Keratinocyte (primary cell): Measurements from ENCODE around the gene C12orf75. TPM values are rescaled to one million over a fixed set of nuclear protein-coding genes. Genes with fewer than 3 reads are reported as not detected.

Experiments
- DNase-seq: peaks from one replicate; pipeline ENCODE4 v3.0.0-alpha.2; 2011; ENCODE audit warnings: low read depth, missing footprints, low spot score
- FAIRE-seq: peaks from 2 replicates; lab custom pipeline; 2011; peaks lifted over from hg19 to GRCh38; lab: Jason Lieb, UNC
- H2AFZ ChIP-seq: 2 replicates; pipeline ENCODE4 v1.6.0; 2012; ENCODE audit warnings: low read length, control low read depth, inconsistent platforms; ENCODE audit not compliant: control insufficient read depth
- H3K27ac ChIP-seq: 2 replicates; pipeline ENCODE4 v1.5.1; 2011; ENCODE audit warnings: low read length; ENCODE audit not compliant: control insufficient read depth, insufficient read depth
- H3K27me3 ChIP-seq: 3 replicates; pipeline ENCODE4 v1.6.0; 2011; ENCODE audit warnings: low read length; ENCODE audit not compliant: control insufficient read depth, insufficient read depth; ENCODE audit errors: extremely low read depth
- H3K36me3 ChIP-seq, 2 experiments: 2 replicates in 1 of 2; 3 replicates in 1 of 2; pipeline ENCODE4 v1.5.1; 2011; ENCODE audit warnings: low read length in 2 of 2, mild to moderate bottlenecking in 1 of 2; ENCODE audit not compliant: control insufficient read depth in 2 of 2, insufficient read depth in 2 of 2; ENCODE audit errors: extremely low read depth in 1 of 2
- H3K4me1 ChIP-seq: 3 replicates; pipeline ENCODE4 v1.5.1; 2011; ENCODE audit warnings: low read length; ENCODE audit not compliant: control insufficient read depth, insufficient read depth; ENCODE audit errors: extremely low read depth
- H3K4me2 ChIP-seq: 3 replicates; pipeline ENCODE4 v1.6.0; 2011; ENCODE audit warnings: low read depth, low read length; ENCODE audit not compliant: control insufficient read depth, insufficient read depth; ENCODE audit errors: extremely low read depth
- H3K4me3 ChIP-seq, 3 experiments: fragments of 200-600 bp in 1 of 3; sonication (generic) in 1 of 3; 2 replicates in 2 of 3; 3 replicates in 1 of 3; pipeline ENCODE4 v1.5.1; 2011 to 2016; ENCODE audit warnings: low read length in 3 of 3, mild to moderate bottlenecking in 3 of 3, control low read depth in 2 of 3, inconsistent platforms in 1 of 3, low read depth in 1 of 3, mixed read lengths in 1 of 3, mixed run types in 1 of 3, moderate library complexity in 1 of 3; ENCODE audit not compliant: control insufficient read depth in 2 of 3, insufficient read depth in 2 of 3; ENCODE audit errors: extremely low read depth in 1 of 3
- H3K79me2 ChIP-seq: 2 replicates; pipeline ENCODE4 v1.6.0; 2012; ENCODE audit warnings: low read length; ENCODE audit not compliant: control insufficient read depth, insufficient read depth
- H3K9ac ChIP-seq: 3 replicates; pipeline ENCODE4 v1.6.0; 2011; ENCODE audit warnings: low read length; ENCODE audit not compliant: control insufficient read depth, insufficient read depth; ENCODE audit errors: extremely low read depth
- H3K9me1 ChIP-seq: 3 replicates; pipeline ENCODE4 v1.6.0; 2011; ENCODE audit warnings: low read length; ENCODE audit not compliant: control insufficient read depth, insufficient read depth; ENCODE audit errors: extremely low read depth
- H3K9me3 ChIP-seq: 2 replicates; pipeline ENCODE4 v1.5.1; 2012; ENCODE audit warnings: low read depth, low read length; ENCODE audit not compliant: control insufficient read depth
- H4K20me1 ChIP-seq: 3 replicates; pipeline ENCODE4 v1.6.0; 2011; ENCODE audit warnings: low read length; ENCODE audit not compliant: control insufficient read depth, insufficient read depth; ENCODE audit errors: extremely low read depth
- CTCF ChIP-seq, 3 experiments: IDR thresholded peaks in 1 of 3; conservative IDR thresholded peaks in 1 of 3; optimal IDR thresholded peaks in 1 of 3; 2 replicates in 2 of 3; 3 replicates in 1 of 3; pipeline versions ENCODE3 to v1.5.1; 2011; ENCODE audit warnings: low read length in 3 of 3, mild to moderate bottlenecking in 3 of 3, moderate library complexity in 2 of 3, control low read depth in 1 of 3, inconsistent platforms in 1 of 3; ENCODE audit not compliant: insufficient read depth in 2 of 3; ENCODE audit errors: extremely low read depth in 1 of 3
- EZH2 ChIP-seq: IDR thresholded peaks from one replicate; pipeline ENCODE4 v1.6.1; 2012; ENCODE audit warnings: inconsistent platforms, mild to moderate bottlenecking, low read length, moderate library complexity
- dilution Hi-C: fragments of 300-500 bp; cut with MboI; formaldehyde crosslinking; loops from one replicate; pipeline ENCODE4 v1.7.0; 2020; ENCODE audit warnings: low sequenced_read_pairs; ENCODE audit not compliant: extremely low pct_ligation_motif_present
- polyA plus RNA-seq, 5 experiments: library from polyadenylated mRNA; depleted of rRNA in 3 of 5; stranded (reverse) in 3 of 5; stranded (forward) in 1 of 5; unstranded in 1 of 5; fragments of >200 nt; gene quantifications; 1 replicate in 1 of 5; 2 replicates in 3 of 5; 3 replicates in 1 of 5; pipeline versions ENCODE4 v1.2.1 to v1.2.3, GENCODE V29; 2011 to 2012; ENCODE audit warnings: missing spikeins in 2 of 5, low read depth in 1 of 5, low replicate concordance in 1 of 5

Gene C12orf75
- polyA plus RNA-seq, 1 donor (not counting 4 experiments of a cell fraction or from before 2014, with no cell fraction given), result 160 TPM

DNA sequence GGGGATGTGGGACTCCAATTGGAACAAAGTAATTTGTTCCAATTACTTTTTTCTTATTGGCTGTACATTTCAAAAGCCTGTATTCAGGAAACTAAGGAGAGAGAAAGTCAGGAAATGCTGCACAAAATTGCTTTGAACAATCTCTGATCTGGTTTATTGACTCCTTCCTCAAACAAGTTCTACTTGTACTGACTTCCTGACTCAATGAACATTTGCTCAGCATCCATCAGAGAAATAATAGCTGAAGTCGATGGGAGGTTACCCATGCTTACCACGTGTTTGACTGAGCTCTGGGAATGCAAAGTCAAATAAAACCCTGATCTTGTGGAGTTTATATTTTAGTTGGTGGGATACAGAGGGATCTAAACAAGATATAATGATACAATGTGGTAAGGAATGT, 15.4 kb upstream of the C12orf75 start:
- dilution Hi-C loops, result no loop called here
- Histone ChIP-seq H3K27ac (peak overlapping the region; percentile 71), H3K9me1 (no peaks in the 10 kb centered on the region), H3K36me3 (no peaks in the 10 kb centered on the region), H4K20me1 (no peaks in the 10 kb centered on the region), H3K9ac (peak overlapping the region; percentile 40), H3K79me2 (no peaks in the 10 kb centered on the region), H3K4me3 (no peak overlapping the region), H3K27me3 (no peaks in the 10 kb centered on the region), H3K9me3 (no peaks in the 10 kb centered on the region), H3K4me1 (peaks cover 29% of the 10 kb centered on the region), H3K4me2 (no peak overlapping the region), H2AFZ (no peak overlapping the region)
- no peak for TF ChIP-seq EZH2
- TF ChIP-seq CTCF (optimal IDR thresholded peaks at IDR 0.05 in 1 of 3, IDR thresholded peaks at IDR 0.05 in 1 of 3, conservative IDR thresholded peaks at IDR 0.05 in 1 of 3; ENCODE audit: extremely low read depth in 1 of 3, insufficient read depth in 2 of 3, low read length in 3 of 3), result no peak
- no peak for DNase-seq
- no peak for FAIRE-seq

GRCh38 chr12:105315726-105316125, 14.8 kb upstream of the C12orf75 start:
- DNase-seq, result no peak
- peak; percentile 95 for FAIRE-seq
- H3K79me2 ChIP-seq, result no peaks in the 10 kb centered on the region
- dilution Hi-C loops, result no loop called here
- H3K36me3 ChIP-seq, result no peaks in the 10 kb centered on the region
- no peaks in the 10 kb centered on the region for H3K9me3 ChIP-seq
- no peaks in the 10 kb centered on the region for H3K9me1 ChIP-seq
- H3K4me2 ChIP-seq, result peak overlapping the region; percentile 40
- peak overlapping the region; percentile 71 for H3K27ac ChIP-seq
- peak overlapping the region; percentile 89 for H2AFZ ChIP-seq
- no peaks in the 10 kb centered on the region for H4K20me1 ChIP-seq
- H3K27me3 ChIP-seq, result no peaks in the 10 kb centered on the region
- TF ChIP-seq EZH2, result no peak
- TF ChIP-seq CTCF (optimal IDR thresholded peaks at IDR 0.05 in 1 of 3, IDR thresholded peaks at IDR 0.05 in 1 of 3, conservative IDR thresholded peaks at IDR 0.05 in 1 of 3; ENCODE audit: extremely low read depth in 1 of 3, insufficient read depth in 2 of 3, low read length in 3 of 3), result no peak
- peak overlapping the region; percentile 40 for H3K9ac ChIP-seq
- H3K4me1 ChIP-seq, result peaks cover 29% of the 10 kb centered on the region
- no peak overlapping the region for H3K4me3 ChIP-seq
